ENCODE data around the gene ZNF629.

GRCh38 chr16:30780021-30780420 lies 7.0 kb downstream of the ZNF629 start:
- TF ChIP-seq EZH2 (IDR thresholded peaks at IDR 0.05; ENCODE audit: insufficient read depth, poor library complexity, severe bottlenecking) (no peak), EZH2phosphoT487 (IDR thresholded peaks at IDR 0.05; ENCODE audit: insufficient read depth, low read depth) (no peak)
